ENCODE measurements around the gene B3GNT3.
A peak's percentile ranks its signal among the peaks of the same experiment; 100 is the strongest.

Gene B3GNT3

DNA sequence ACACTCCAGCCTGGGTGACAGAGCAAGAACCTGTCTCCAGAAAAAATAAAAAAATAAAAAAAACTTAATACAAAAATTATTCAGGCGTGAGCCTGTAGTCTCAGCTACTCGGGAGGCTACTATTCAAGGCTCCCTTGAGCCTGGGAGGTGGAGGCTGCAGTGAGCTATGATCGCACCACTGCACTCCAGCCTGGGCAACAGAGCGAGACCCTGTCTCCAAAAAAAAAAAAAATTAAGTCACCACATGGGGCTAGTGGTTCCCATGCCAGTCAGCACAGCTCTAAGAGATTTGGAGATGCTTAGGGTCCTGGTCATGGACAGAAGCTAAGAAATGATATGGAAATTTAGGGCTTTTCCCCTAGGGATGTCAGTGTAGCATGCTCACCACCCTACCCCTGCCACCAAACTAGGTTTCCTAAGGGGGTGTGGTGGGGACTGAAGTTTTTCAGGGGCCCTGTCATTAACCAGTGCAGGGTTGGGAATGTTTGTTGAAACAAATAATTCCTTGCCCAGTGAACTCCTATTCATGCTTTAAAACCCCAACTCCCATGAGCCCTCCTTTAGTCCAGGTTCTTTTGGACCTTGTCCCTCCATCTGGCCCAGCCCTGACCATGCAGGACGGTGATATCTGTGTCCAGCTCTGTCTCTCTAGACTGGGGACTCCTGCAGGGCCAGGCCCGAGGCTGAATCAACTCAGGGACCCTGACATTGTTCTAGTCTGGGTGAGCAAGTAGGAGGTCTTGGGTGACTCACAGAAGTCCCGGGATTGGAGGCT, 41.9 kb upstream of the B3GNT3 start:
- no peak for DNase-seq (ENCODE audit: low read depth)
- TF ChIP-seq, protein P1, sequence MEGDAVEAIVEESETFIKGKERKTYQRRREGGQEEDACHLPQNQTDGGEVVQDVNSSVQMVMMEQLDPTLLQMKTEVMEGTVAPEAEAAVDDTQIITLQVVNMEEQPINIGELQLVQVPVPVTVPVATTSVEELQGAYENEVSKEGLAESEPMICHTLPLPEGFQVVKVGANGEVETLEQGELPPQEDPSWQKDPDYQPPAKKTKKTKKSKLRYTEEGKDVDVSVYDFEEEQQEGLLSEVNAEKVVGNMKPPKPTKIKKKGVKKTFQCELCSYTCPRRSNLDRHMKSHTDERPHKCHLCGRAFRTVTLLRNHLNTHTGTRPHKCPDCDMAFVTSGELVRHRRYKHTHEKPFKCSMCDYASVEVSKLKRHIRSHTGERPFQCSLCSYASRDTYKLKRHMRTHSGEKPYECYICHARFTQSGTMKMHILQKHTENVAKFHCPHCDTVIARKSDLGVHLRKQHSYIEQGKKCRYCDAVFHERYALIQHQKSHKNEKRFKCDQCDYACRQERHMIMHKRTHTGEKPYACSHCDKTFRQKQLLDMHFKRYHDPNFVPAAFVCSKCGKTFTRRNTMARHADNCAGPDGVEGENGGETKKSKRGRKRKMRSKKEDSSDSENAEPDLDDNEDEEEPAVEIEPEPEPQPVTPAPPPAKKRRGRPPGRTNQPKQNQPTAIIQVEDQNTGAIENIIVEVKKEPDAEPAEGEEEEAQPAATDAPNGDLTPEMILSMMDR (IDR thresholded peaks at IDR 0.05; ENCODE audit: low read depth, low read length, missing control alignments) = no peak
- H3K4me3 ChIP-seq (ENCODE audit: low read depth, low read length) = no peak overlapping the region

DNA sequence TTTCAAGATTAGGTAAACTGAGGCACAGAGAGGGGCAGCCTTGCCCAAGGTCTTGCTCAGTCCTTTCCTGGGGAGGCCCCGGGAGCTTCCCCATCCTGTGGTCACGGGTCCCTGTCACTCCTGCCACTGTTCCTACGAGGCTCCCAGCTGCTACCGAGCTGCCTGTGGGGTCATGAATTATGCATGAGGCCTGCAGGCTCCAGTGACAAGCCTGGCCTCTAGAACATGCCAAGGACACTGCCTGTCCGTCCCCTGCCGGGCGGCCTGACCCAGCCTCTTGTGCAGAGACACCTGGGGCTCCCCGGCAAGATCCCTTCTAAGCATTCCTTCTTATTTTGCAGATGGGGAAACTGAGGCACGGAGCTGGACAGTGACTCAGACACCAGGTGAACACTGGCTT, 41.0 kb upstream of the B3GNT3 start:
- TF ChIP-seq, protein P1 (IDR thresholded peaks at IDR 0.05; ENCODE audit: low read depth, low read length, missing control alignments) = no peak
- H3K4me3 ChIP-seq (ENCODE audit: low read depth, low read length) = no peak overlapping the region
- no peak for DNase-seq (ENCODE audit: low read depth)

DNA sequence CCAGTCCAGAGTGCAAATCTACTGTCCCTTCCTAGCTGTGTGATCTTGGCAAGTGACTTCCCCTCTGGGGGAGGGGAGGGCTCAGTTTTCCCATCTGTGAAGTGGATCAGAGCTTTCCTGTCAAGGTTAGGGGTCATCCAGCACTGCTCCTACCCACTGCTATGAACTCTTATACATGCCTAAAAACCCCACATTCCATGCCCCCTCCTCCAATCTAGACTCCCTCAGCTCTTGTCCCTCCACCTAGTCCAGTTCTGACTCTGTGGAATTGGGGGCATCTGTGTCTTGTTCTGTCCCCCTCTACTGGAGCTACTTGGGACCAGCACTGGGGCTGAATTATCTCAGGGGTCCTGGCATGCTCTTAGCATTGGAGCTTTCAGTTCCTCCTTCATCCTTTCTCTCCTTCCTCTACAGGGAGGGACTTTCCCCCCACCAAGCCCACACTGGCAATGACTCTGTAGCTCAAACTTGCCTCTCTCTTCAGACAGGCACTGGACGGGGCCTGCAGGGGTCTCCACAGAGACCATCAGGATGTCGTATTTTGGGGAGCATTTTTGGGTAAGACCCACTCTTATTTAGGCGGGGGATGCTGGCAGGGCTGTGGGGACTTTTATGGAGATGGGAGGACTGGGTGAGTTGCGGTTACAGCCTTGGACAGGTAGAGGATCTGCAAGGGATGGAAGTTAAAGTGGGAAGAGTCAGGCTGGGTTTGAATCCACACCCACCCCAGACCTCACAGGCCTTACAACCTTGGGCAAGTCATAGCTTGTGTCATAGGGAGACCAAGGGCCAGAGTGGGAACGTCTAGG, 40.1 kb upstream of the B3GNT3 start:
- DNase-seq (ENCODE audit: low read depth) = peak; percentile 78
- peak overlapping the region; percentile 0 for H3K4me3 ChIP-seq (ENCODE audit: low read depth, low read length)
- TF ChIP-seq, protein P1 (IDR thresholded peaks at IDR 0.05; ENCODE audit: low read depth, low read length, missing control alignments) = peak; percentile 51

DNA sequence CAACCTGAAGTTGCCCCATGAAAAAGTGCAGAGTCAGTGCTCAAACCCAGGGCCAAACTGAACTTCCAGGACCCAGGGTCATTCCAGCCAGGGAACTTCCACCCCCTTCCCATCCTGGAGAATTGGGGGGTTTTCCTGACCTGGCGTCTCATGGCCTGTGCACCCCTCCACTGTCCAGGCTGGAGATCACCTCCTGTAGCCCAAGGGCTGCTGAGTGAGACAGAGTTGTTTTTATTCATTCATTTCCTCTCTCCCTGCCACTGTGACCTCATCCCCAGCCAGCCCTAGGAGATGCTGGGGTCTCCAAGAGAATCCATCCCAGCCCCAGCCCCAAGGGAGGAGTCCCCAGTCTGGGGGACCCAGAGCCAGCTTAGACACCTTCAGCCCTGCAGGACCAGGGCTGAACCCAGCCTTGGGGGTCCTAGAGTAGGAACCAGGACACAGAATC, 39.5 kb upstream of the B3GNT3 start:
- TF ChIP-seq, protein P1 (IDR thresholded peaks at IDR 0.05; ENCODE audit: low read depth, low read length, missing control alignments) = no peak
- DNase-seq (ENCODE audit: low read depth) = no peak

DNA sequence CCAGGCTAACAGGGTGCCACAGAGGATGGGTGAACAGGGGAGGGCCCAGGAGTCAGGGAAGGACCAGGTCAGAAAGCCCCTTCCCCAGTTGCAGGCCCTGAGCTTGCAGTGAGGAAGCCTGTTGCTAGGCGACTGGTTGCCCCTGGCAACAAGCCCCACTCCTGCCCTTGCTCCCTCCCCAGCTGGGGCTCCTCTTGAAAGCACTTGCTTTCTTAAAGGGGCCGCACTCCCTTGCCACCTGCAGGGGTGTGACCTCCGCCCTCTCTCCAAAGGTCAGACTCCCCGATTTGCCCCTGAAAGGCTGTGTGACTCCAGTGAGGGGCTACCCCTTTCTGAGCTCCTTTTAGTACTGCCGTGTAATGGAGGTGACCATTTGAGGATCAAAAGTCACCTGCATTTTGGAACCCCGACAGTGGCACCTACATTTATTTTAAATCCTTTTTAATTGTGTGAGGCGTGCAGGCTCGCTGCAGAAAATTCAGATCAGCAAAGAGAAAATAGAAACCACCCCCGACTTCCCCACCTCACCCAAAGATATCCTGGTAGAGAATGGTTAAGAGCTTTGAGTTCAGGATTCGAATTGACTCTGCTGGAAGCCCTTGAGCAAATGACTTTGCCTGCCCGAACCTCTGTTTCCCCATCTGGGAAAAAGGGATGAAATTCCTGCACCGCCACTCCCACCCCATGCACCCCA, 38.8 kb upstream of the B3GNT3 start:
- peak overlapping the region; percentile 4; the same call in 1 of the 2 replicates for H3K4me3 ChIP-seq (ENCODE audit: low read depth, low read length)
- TF ChIP-seq, protein P1 (IDR thresholded peaks at IDR 0.05; ENCODE audit: low read depth, low read length, missing control alignments) = no peak
- DNase-seq (ENCODE audit: low read depth) = peak; percentile 83

More for the DNA sequence above, 39.5 kb upstream of the B3GNT3 start:
- peak overlapping the region; percentile 0 for H3K4me3 ChIP-seq (ENCODE audit: low read depth, low read length)

DNA sequence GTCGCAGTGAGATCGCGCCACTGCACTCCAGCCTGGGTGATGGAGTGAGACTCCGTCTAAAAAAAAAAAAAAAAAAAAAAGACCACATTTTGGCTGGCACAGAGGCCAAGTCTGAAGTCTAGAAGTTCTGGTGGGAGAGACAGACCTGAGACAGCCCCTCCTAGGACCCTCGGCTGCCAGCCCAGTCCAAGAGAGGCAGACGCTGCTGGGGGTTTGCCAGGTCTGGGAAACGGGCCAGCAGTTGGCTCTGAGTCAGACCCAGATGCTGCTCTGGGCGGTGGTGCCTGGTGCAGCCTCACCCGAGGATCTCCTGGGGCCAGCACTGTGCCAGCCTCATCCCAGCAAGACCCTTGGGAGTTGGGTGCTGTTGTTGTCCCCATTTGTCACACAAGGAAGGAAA, 37.8 kb upstream of the B3GNT3 start:
- TF ChIP-seq, protein P1 (IDR thresholded peaks at IDR 0.05; ENCODE audit: low read depth, low read length, missing control alignments) = no peak
- H3K4me3 ChIP-seq (ENCODE audit: low read depth, low read length) = no peak overlapping the region
- DNase-seq (ENCODE audit: low read depth) = no peak
